NCI-H2107 treated with DMSO at 0.1 percent for 48 hours (cell line): Measurements from ENCODE around the gene CNTN4.
"Not testable (repeated sequence)": the region's sequence is repeated elsewhere in the genome, so short reads cannot be mapped to it uniquely, and the experiment has no call there.

Experiments used
- DNase-seq: peaks from one replicate; lab custom pipeline; 2025; ENCODE audit not compliant: unreplicated experiment; lab: John Stamatoyannopoulos, UW

CNTN4 gene

GRCh38 chr3:2940062-2940461, 841.4 kb downstream of the CNTN4 start:
- DNase-seq = no peak

GRCh38 chr3:2944628-2945027, 846.0 kb downstream of the CNTN4 start:
- DNase-seq = no peak

- DNase-seq = no peak
These were observed 846.5 kb downstream of the CNTN4 start for GRCh38 chr3:2945121-2945520.

GRCh38 chr3:2947536-2947935, 848.9 kb downstream of the CNTN4 start:
- DNase-seq = no peak

GRCh38 chr3:2948882-2949281, 850.2 kb downstream of the CNTN4 start:
- DNase-seq = no peak

- DNase-seq = no peak
These were observed 851.5 kb downstream of the CNTN4 start for GRCh38 chr3:2950159-2950558.

GRCh38 chr3:2957115-2957514, 858.4 kb downstream of the CNTN4 start:
- DNase-seq = no peak

GRCh38 chr3:2958551-2958950, 859.9 kb downstream of the CNTN4 start:
- no peak for DNase-seq

- no peak for DNase-seq
These were observed 862.9 kb downstream of the CNTN4 start for GRCh38 chr3:2961576-2961975.

- no peak for DNase-seq
These were observed 869.2 kb downstream of the CNTN4 start for GRCh38 chr3:2967871-2968270.

- no peak for DNase-seq
These were observed 869.8 kb downstream of the CNTN4 start for GRCh38 chr3:2968475-2968874.

- no peak for DNase-seq
These were observed 877.5 kb downstream of the CNTN4 start for GRCh38 chr3:2976212-2976611.

- DNase-seq = no peak
These were observed 878.1 kb downstream of the CNTN4 start for GRCh38 chr3:2976796-2977195.

- DNase-seq = no peak
These were observed 880.5 kb downstream of the CNTN4 start for GRCh38 chr3:2978977-2979732.

- DNase-seq = no peak
These were observed 885.6 kb downstream of the CNTN4 start for GRCh38 chr3:2984005-2984830.

- DNase-seq = no peak
These were observed 886.2 kb downstream of the CNTN4 start for GRCh38 chr3:2984831-2985220.

- DNase-seq = no peak
These were observed 886.8 kb downstream of the CNTN4 start for GRCh38 chr3:2985479-2985878.

GRCh38 chr3:2992534-2992933, 893.9 kb downstream of the CNTN4 start:
- DNase-seq = no peak

- not testable (repeated sequence) for DNase-seq
These were observed 894.5 kb downstream of the CNTN4 start for GRCh38 chr3:2993130-2993529.

GRCh38 chr3:2993736-2994135, 895.1 kb downstream of the CNTN4 start:
- no peak for DNase-seq

GRCh38 chr3:2995195-2995594, 896.5 kb downstream of the CNTN4 start:
- DNase-seq = no peak

GRCh38 chr3:3005146-3005744, 906.6 kb downstream of the CNTN4 start:
- DNase-seq = no peak
